ENCODE data around the gene OR4F15. TPM values are rescaled to one million over a fixed set of nuclear protein-coding genes. Genes with fewer than 3 reads are reported as not detected.
"Not testable (repeated sequence)": the region's sequence is repeated elsewhere in the genome, so short reads cannot be mapped to it uniquely, and the experiment has no call there.

The OR4F15 gene, protein sequence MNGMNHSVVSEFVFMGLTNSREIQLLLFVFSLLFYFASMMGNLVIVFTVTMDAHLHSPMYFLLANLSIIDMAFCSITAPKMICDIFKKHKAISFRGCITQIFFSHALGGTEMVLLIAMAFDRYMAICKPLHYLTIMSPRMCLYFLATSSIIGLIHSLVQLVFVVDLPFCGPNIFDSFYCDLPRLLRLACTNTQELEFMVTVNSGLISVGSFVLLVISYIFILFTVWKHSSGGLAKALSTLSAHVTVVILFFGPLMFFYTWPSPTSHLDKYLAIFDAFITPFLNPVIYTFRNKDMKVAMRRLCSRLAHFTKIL
- not detected in 2 replicates for total RNA-seq (2014; rRNA removed; shearing (Covaris generic))

DNA sequence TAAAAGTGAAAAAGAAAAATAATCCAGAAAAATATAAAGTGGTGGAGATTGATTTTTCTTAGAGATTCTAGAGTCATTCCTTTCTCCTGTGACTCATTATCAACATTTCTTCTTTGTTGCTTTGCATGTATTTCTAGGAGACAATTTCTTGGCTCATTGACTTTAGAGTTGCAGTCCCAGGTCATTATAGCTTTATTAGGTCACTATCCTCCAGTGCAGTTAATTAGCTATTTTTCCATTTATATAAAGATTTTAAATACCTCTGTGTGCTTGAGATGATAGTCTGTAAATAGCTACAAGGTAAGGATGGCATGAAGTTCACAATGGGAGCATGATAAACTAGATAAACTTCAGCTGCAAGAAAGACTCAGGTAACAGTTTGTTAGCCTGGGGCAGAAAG lies at the start of gene OR4F15:
OR4F15 (plus strand) TSS at position 301 of the 400 bp plus-strand sequence. CDS start 5,985 bp downstream, outside the sequence.
- no peak for DNase-seq (ENCODE audit: low spot score)

DNA sequence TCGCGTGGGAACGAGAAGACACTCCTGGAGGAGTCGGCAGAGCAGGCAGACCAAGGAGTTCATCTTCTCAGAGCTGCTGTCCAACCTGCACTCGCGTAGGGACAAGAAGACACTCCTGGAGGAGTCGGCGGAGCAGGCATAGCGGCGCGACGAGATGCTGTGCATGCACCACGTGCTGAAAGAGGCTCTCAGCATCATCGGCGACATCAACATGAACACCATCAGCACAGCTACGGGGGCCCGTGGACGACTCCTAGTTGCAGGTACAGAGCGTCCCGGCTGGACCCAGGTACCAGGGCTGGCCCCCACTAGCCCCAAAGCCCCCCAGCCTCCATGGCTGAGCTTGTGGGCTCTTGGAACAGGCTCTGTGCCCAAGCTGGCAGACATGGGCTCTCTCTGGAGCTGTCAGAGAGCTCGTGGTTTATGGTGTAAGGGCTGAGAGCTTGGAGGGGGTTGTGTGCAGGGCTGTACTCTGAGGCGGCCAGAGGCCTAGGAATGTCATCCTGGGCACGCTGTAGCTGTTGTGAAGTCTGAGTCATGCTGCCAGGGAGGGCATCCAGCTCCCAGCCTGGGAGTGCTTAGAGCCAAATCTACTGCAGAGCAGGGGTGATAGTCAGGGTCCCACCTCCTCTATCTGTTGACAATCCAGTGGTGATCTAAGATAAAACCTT lies 47.2 kb upstream of the OR4F15 start:
- DNase-seq (ENCODE audit: low spot score) = not testable (repeated sequence)

DNA sequence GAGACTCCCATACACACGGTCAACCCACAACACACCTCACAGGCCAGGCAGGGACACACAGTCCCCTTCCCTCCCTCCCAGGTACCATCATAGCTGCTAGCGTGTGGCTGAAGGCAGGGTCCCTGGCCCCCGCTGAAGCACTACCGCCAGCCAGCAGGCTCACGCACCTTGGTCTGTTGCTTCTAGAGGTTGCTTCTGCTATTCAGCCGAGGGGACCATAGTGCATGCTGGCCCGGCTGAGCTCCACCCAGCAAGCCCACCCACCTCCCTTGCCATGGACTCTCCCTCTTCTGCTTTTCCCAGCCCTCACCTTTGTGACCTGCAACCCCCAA lies 46.7 kb upstream of the OR4F15 start:
- DNase-seq (ENCODE audit: low spot score) = not testable (repeated sequence)

DNA sequence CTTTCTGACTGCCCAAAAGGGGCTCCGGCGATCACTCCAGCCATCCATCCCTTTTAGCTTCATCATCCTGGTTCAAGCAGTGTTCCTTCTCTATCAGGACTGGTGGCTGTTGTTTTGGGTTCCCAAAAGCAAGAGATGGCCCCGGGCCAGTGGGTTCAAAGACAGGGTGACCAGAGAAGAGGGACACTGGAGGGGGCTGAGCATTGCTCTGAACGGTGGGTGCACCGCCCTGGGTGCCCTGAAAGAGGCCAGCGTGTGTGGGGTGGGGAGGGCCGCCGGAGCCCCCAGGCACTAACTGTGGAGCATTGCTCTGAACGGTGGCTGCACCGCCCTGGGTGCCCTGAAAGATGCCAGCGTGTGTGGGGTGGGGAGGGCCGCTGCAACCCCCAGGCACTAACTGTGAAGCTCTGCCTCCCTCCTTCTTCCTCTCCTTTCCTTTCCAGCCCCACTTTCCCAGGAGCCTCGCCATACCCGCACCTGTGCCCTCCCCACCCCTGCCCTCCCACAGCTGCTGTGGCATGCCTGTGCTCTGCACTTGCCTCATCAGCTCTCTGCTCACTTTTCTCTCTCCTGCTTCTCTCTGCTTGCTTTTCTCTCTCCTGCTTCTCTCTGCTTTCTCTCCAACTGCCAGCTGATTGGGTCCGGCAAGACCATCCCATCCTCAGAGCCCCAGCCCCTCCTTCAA lies 46.1 kb upstream of the OR4F15 start:
- no peak for DNase-seq (ENCODE audit: low spot score)

DNA sequence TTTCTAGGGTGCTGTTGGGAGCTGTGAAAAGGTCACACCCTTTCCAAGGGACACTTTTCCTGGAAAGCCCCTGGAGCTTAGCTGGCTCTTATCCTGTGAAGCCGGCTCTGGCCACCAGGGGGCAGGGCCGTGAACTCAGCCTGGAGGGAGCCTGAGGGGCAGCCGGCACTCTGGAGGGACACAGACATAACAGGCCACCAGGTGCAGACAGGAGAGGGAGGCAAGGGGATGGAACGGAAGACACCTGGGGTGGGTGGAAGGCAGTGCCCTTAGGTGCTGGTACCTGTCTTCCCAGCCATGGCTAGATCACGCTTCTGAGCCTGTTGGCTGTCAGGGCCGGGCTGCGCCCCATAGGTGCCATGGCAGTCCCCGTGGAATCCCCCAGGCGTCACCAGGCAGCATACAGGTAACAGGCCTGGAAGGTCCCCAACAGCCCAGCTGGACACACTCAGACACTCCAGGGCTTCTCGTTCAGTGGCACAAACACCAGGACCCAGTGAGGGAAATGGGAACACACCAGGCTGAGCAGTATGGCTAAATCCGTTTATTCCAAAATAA lies 44.8 kb upstream of the OR4F15 start:
- not testable (repeated sequence) for DNase-seq (ENCODE audit: low spot score)

DNA sequence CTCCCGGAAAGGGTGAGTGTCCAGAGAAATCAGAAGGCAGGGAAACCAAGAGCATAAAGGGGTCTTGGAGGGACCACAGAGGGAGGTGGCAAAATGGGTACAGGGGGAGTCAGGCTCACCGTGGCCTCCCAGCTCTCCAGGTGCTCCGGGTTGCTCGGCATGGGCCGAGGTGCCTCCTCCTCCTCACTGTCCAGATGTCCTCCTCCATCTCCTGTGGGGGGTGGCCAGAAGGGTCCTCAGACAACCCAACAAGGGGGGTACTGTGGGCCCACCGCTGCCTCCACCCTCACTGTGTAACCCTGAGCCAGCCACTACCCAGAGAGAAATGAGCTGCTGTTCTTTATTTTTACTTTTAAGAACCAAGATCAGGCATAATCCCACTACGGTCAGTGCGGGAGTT lies 39.1 kb upstream of the OR4F15 start:
- DNase-seq (ENCODE audit: low spot score) = no peak

DNA sequence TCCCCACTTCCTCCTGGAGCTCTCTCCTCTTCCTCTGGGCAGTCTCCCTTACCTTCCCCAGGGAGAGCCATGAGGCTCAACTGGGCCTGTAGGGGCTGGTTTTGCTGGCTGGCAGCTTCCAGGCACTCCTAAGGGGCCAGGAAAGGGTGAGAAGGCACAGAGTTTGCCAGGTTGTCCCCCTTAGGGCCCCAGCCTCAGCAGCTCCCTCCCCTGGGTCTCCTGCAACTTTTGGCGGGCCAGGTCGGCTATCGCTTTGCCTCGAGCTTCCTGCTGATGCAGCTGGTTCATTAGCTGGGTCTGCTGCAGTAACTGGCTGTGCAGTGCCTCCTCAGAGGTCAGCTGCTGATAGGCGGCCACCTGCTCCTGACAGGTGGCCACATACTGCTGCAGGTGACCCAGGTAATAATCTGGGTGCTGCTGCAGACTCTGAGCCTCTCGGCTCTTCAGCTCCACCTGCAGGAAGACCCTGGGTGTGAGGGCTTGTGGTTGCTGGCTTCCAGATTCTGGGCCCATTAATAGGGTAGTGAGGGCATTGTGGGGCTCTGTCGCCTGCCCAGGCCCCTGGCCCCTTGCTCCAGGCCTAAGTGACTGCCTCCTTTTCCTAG lies 38.4 kb upstream of the OR4F15 start:
- DNase-seq (ENCODE audit: low spot score) = peak; percentile 60

DNA sequence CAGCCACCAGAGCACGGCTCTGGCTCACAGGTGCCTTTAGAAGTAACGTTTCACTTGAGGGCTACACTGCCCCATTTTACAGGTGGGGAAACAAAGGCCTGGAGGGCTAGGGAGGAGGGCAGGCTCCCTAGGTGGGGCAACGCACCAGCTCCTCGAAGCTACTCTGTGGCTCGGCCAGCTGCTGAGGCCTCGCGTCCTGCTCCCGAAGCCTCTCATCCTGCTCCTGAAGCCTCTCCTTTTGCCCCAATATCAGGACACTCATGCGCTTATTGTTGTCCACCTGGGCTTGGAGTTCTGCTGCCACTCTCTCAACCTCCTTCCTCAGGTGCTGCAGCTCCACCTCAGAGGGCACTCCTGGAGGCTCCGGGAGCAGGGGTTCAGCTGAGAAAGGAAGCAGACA lies 36.9 kb upstream of the OR4F15 start:
- DNase-seq (ENCODE audit: low spot score) = no peak

DNA sequence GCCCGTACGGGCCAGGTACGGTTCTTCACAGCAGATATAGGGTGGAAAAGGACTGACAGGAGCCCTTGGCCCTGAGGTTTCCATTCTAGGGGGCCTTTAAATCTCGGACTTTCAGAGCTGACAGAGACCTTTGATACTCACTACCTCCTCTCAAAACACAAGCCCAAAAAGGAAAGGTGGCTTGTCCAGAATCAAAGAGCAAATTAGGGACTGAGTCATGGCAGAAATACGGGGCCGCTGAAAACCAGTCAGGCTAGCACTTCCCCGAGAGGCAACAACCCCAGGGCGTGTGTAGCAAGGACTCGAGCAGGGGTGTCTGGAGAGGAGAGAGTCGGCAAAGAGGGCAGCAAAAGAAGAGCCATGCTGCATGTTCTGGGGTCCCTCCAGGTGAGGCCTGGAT lies 33.4 kb upstream of the OR4F15 start:
- not testable (repeated sequence) for DNase-seq (ENCODE audit: low spot score)

DNA sequence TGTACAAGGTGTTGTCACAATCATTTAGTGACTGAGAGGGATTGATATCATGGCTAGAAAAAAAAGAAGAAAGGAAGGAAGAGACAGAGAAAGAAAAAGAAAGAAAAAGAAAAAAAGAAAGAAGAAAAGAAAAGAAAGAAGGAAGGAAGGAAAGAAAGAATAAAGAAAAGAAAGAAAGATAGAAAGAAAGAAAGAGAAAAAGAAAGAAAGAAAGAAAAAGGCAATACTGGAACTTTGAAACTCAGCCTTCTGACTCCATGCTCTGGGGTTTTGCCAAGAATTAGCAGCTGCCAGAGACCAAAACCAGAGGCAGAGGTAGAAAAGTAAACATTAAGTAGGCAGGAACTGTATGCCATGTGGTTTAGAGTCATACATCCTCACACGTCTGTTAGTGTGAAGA lies 31.8 kb upstream of the OR4F15 start:
- peak; percentile 37 for DNase-seq (ENCODE audit: low spot score)

DNA sequence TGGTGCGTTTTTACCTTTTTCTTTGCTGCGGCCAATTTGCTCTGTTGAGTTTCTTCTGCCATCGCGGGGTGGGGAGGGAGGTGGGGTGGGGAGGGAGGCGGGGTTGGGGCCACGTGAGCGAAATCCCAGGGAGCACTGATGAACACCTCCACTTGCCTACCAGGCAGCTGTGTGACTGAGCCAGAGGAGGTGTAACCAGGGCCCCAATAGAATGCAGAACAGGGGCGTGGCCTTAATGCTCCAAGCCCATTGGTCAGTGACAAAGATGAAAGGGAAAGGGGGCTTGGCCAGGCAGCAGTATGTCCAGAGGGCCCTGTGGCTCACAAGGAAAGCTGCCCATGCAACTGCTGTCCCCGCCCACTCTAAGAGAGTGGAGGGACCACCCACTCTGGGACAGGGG lies 30.1 kb upstream of the OR4F15 start:
- no peak for DNase-seq (ENCODE audit: low spot score)

DNA sequence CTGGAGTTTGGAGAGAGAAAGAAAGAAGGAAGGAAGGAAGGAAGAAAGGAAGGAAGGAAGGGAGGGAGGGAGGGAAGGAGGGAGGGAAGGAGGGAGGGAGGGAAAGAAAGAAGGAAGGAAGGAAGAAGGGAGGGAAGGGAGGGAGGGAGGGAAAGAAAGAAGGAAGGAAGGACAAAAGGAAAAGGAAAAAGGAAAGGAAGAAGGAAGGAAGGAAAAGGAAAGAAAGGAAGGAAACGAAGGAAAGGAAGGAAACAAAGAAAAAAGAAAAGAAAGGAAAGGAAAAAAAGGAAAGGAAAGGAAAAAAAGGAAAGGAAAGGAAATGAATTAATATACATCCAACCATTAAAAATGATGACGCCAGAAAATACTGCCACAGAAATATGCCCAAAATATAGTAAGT lies 27.4 kb upstream of the OR4F15 start:
- DNase-seq (ENCODE audit: low spot score) = no peak

DNA sequence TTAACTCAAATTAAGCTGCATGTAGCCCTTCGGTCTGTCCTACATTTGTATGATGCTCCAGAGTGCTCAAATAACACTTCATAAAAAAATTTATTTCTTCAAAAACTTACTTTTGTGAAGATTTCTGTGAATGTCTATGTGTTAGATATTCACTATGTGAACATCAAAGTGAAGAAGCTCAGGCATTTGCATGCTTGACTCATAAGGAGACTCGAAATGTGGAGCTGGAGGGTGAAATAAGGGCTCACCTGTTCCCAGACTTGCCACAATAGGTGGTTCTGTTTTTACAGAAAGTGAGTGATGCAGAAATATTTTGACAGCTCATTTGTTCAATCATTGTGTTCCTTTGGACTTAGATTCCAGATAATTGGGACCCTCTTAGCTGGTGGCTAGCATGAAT lies 25.6 kb upstream of the OR4F15 start:
- not testable (repeated sequence) for DNase-seq (ENCODE audit: low spot score)

DNA sequence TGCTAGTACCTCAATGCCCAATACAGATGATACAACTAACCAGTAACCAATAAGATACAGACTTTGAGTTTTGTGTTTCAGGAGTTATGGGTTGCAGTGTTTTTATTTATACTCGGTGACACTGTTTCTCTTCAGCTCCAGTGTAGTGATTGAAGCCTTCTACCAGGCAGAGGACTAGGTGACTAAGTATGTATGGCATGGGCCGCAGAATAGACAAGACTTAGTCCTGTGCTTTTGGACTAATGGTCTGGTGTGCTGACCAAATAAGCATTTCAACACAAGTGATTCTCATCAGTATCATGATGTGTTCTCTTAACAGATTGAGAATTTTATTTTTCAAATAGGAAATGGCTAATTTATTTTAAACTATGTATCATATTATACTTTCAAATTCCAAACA lies 24.0 kb upstream of the OR4F15 start:
- DNase-seq (ENCODE audit: low spot score) = not testable (repeated sequence)

DNA sequence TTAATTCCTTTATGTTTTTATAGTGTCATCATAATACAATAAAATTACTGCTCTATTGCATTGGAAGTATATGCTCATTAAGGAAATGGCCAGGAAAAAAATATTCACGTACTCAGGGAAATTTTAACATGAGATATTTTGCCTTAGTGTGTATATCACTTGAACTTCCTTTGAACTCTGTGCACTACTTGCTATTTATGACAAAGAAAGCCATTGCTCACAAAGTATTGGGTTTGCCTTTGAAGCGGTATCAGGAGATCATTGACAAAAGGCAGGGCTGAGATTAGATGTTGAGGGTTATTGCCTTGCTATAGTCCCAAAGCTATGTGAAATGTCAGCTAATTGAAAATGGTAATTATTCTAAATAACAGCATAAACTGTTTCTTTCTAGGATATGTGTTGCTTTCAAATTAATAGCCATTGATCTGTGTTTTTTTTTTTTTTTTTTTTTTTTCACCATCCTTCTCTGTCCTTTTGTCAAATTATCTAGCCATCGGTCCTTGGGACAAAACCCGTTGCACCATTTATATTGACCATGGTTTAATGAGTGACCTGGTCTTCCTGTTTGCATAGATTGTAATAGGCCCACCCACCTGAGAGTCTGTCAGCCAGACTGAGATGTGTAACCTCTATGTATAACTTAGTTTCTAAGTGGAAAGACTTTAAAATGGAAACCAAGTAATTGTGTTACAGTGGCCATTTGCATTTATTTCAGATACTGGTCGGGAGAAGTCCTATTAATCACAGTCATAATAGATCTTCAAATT lies 23.3 kb upstream of the OR4F15 start:
- DNase-seq (ENCODE audit: low spot score) = not testable (repeated sequence)

DNA sequence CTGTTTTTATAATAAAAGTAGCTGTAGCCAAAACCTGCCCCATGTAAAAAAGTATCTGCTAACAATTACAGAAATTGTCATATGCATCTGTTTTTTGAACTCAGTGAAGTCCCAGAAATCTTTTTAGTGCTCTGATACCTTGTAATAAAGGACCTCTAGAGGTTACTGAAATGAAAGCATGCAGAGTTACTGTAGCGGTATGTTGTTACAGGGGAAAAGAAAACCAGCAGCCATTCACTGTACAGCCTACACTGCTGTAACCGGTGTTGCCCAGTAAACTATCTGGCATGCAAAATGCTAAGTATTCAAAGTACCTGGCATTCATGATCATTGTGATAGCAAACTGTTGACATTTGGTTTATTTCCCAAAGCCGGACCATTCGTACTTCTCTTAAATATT lies 21.3 kb upstream of the OR4F15 start:
- not testable (repeated sequence) for DNase-seq (ENCODE audit: low spot score)

DNA sequence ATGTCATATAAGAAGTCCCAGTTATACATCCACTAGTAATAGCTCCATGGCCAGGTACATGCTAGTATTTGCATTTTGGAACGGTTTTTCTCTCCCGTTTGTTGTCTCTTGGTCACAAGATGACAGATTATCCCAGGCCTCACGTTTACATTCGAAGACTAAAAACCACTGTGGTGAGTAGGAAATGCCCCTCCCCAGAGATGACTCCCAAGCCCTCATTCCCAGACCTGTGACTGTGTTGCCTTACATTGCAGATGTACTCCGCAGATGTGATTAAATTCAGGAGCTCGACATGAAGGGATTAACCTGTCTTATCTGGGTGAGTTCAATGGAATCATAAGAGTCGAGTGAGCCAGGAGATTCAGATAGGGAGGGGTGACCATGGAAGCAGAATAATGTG lies 18.0 kb upstream of the OR4F15 start:
- not testable (repeated sequence) for DNase-seq (ENCODE audit: low spot score)

DNA sequence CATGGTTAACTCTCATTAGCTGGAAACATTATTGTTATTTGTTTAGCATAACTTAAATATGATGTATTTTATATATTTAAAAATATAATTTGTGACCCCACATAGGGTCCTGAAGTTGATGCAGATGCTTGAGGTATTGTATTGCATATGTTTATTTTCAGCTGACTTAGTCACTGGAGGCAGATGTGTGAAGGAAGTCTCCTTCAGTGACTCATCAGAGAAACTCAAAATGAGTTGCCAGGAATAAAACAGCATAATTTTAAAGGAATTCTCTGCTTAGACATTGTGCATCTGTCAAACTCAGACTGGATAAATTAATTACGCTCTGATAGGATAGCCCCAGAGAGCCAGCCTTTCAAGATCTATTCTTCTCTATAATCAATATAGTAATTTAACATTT lies 16.5 kb upstream of the OR4F15 start:
- DNase-seq (ENCODE audit: low spot score) = no peak

DNA sequence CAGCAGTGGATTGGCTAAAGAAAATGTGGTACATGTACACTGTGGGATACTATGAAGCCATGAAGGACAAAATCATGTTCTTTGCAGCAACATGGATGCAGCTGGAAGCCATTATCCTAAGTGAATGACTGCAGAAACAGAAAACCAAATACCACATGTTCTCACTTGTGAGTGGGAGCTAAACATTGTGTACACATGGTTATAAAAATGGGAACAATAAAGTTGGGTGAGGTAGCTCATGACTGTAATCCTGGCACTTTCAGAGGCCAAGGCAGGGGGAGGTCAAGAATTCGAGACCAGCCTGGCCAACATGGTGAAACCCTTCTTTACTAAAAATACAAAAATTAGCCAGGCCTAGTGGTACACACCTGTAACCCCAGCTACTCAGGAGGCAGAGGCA lies 12.3 kb upstream of the OR4F15 start:
- DNase-seq (ENCODE audit: low spot score) = no peak

DNA sequence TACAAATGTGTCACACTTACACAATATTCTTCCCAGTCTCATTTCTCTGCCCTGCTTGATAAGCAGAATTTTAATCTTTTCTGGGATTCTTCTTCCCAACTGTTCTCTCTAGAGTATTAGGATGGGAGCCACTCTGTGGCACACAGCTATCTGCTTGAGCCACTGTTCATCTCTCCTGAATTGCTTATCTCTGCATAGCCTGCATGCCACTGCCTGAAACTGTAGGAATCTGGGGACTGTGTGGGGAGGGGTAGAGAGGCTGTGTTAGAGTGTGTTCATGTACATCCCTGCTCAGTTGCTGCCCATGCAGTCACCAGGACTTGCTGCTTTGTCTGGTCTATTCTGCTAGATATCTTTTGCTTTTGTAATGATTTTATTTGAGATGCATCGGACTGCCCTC lies 11.0 kb upstream of the OR4F15 start:
- no peak for DNase-seq (ENCODE audit: low spot score)

DNA sequence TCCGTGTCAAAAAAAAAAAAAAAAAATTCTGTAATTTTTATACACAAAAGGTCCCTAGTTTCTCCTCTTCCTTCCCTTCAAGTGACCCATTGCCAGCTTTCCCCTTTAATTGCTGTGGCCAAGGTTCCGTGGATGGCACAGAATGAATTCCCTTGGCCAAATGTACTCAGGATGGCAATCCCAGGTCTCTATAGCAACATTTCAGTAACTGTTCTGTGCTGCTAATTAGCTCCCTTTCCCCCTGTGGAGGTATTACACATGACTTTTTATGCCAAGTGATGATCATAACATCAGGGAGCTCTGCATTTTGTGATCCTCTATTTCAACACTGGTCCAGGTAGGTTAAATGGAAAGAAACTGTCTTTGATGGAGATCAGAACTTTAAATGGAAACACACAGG lies 8.8 kb upstream of the OR4F15 start, which contains the start of gene OR4F6:
OR4F6 (plus strand) TSS at position 301 of the 400 bp plus-strand sequence. CDS start 2,211 bp downstream, outside the sequence.
- no peak for DNase-seq (ENCODE audit: low spot score)

Data from HT-29 (cell line).